Measurements from ENCODE around the gene DDC. TPM values are rescaled to one million over a fixed set of nuclear protein-coding genes. Genes with fewer than 3 reads are reported as not detected.

Gene DDC
- total RNA-seq, 1 experiment from 2014 or later: 87.0 TPM

DNA sequence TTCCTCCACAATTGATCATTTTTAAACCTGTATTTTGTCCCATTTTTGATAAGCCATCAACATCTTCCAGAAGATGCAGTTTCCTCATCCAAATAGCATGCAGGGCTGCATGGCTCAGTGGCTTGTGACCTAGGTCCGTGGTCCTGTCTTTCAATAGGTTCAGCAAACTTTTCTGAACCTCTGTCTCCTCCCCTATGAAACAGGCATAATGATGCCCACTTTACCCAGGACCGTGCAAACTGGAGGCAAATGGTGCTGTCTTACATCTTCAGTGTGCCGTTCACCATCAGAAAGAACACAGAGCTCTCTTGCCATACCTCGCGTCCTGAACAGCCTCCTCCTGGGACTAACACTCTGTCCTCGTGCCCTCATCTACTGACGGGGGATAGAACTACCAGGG lies 92.8 kb downstream of the DDC start:
- Histone ChIP-seq H3K4me3 (ENCODE audit: low read depth, low read length) (no peak overlapping the region), H3K36me3 (ENCODE audit: control insufficient read depth, insufficient read depth, low read length) (no peaks in the 10 kb centered on the region; the same call in 1 of the 2 replicates), H3K27me3 (replicated peaks; ENCODE audit: control insufficient read depth, insufficient read depth, low read length) (no peaks in the 10 kb centered on the region), H3K4me1 (peaks cover 14% of the 10 kb centered on the region), H3K9me3 (no peaks in the 10 kb centered on the region)
- Mint-ChIP-seq H3K27me3 (ENCODE audit: insufficient read depth, unreplicated experiment) (no peaks in the 10 kb centered on the region), H3K4me3 (ENCODE audit: unreplicated experiment) (no peak overlapping the region), H3K27ac (ENCODE audit: unreplicated experiment) (peak overlapping the region; percentile 31), H3K4me1 (ENCODE audit: low read depth, unreplicated experiment) (peaks cover 25% of the 10 kb centered on the region), H3K36me3 (ENCODE audit: insufficient read depth, unreplicated experiment) (peaks cover 15% of the 10 kb centered on the region), H3K9me3 (ENCODE audit: unreplicated experiment) (no peaks in the 10 kb centered on the region)
- intact Hi-C loops (cut with micrococcal nuclease; ENCODE audit: unreplicated experiment): loop anchor here (10.0 kb wide), 1 partner anchor 692 kb away; no protein-coding TSS in a partner anchor
- TF ChIP-seq, protein P1, sequence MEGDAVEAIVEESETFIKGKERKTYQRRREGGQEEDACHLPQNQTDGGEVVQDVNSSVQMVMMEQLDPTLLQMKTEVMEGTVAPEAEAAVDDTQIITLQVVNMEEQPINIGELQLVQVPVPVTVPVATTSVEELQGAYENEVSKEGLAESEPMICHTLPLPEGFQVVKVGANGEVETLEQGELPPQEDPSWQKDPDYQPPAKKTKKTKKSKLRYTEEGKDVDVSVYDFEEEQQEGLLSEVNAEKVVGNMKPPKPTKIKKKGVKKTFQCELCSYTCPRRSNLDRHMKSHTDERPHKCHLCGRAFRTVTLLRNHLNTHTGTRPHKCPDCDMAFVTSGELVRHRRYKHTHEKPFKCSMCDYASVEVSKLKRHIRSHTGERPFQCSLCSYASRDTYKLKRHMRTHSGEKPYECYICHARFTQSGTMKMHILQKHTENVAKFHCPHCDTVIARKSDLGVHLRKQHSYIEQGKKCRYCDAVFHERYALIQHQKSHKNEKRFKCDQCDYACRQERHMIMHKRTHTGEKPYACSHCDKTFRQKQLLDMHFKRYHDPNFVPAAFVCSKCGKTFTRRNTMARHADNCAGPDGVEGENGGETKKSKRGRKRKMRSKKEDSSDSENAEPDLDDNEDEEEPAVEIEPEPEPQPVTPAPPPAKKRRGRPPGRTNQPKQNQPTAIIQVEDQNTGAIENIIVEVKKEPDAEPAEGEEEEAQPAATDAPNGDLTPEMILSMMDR (IDR thresholded peaks at IDR 0.05; ENCODE audit: insufficient read depth in 1 of 2, low read depth in 1 of 2, low read length in 1 of 2, severe bottlenecking in 1 of 2, unreplicated experiment in 1 of 2): no peak
- DNase-seq: no peak
- no TSS peak for BruUV-seq (replicated peaks)
- POLR2A ChIA-PET: no interaction called here
- CTCF ChIA-PET: no interaction called here

DNA sequence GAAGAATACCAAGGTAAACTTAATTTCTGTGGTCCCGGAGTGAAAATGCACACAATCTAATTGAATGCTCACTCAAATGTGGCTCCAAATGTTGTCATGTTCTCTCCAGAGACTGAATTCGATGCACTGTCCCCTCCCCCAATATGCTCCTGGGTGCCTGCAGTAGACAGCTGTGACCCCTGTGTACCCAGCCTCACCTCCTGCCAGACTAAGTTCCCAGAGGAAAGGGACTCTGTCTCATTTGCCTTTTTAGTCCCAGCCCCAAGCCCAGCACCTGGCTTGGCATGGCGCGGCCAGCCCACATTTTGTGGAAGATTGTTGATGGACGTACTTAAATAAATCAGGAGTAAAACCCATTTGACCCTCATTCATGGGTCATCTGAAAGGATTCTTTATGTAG lies 93.2 kb downstream of the DDC start:
- no peaks in the 10 kb centered on the region for H3K9me3 Mint-ChIP-seq (ENCODE audit: unreplicated experiment)
- H3K4me1 Mint-ChIP-seq (ENCODE audit: low read depth, unreplicated experiment): peaks cover 22% of the 10 kb centered on the region
- peaks cover 15% of the 10 kb centered on the region for H3K36me3 Mint-ChIP-seq (ENCODE audit: insufficient read depth, unreplicated experiment)
- no peaks in the 10 kb centered on the region for H3K27me3 Mint-ChIP-seq (ENCODE audit: insufficient read depth, unreplicated experiment)
- DNase-seq: no peak
- H3K9me3 ChIP-seq: no peaks in the 10 kb centered on the region
- no TSS peak for BruUV-seq (replicated peaks)
- H3K4me3 ChIP-seq (ENCODE audit: low read depth, low read length): no peak overlapping the region
- no peak overlapping the region for H3K4me3 Mint-ChIP-seq (ENCODE audit: unreplicated experiment)
- TF ChIP-seq, protein P1 (IDR thresholded peaks at IDR 0.05; ENCODE audit: insufficient read depth in 1 of 2, low read depth in 1 of 2, low read length in 1 of 2, severe bottlenecking in 1 of 2, unreplicated experiment in 1 of 2): no peak
- POLR2A ChIA-PET: no interaction called here
- H3K27me3 ChIP-seq (replicated peaks; ENCODE audit: control insufficient read depth, insufficient read depth, low read length): no peaks in the 10 kb centered on the region
- intact Hi-C loops (cut with micrococcal nuclease; ENCODE audit: unreplicated experiment): loop anchor here (10.0 kb wide), 1 partner anchor 693 kb away; no protein-coding TSS in a partner anchor
- peaks cover 9% of the 10 kb centered on the region for H3K4me1 ChIP-seq
- no peaks in the 10 kb centered on the region; the same call in 1 of the 2 replicates for H3K36me3 ChIP-seq (ENCODE audit: control insufficient read depth, insufficient read depth, low read length)
- CTCF ChIA-PET: no interaction called here
- H3K27ac Mint-ChIP-seq (ENCODE audit: unreplicated experiment): no peak overlapping the region

DNA sequence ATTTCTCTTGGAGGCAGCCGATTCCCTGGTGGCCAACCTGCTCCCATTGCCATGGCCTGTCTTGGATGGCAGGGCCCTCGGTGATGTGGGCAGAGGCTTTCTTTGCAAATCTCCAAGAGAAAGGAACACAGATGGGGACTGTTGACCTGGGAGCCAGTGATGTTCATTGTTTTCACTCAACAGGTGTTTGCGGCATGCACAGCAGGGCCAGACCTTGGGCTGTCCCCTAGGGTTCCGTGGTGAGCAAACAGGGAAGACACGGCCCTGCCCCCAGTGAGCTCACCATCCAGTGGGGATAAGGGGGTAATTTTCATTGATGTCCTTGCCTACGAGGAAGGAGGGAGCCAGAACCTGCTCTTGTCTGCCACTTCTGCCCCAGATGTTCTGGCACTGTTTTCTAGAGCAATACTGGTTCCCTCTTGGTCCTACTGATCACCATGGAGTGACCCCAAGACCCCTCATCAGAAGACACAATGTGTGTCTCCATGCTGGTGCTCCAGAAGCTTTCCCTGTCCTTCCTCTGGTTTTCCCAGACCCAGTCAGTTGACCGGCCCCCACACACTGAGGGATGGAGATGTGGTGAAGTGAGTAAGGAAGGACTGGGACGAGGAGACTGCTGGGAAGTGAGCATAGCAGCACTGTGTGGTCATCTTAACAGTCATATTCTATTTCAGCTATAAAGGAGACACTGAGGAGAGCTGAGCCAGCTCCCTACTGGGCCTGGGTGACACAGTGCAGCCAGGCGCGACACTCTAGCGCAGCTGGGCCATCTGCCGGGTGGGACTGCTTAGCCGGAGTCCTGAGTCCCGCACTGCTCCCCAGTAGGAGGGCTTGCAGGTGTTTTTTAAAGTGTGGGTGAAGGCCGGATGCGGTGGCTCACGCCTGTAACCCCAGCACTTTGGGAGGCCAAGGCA lies 94.7 kb downstream of the DDC start:
- Mint-ChIP-seq H3K27ac (ENCODE audit: unreplicated experiment) (no peak overlapping the region), H3K4me1 (ENCODE audit: low read depth, unreplicated experiment) (peaks cover 12% of the 10 kb centered on the region), H3K4me3 (ENCODE audit: unreplicated experiment) (no peak overlapping the region), H3K36me3 (ENCODE audit: insufficient read depth, unreplicated experiment) (peaks cover 7% of the 10 kb centered on the region), H3K27me3 (ENCODE audit: insufficient read depth, unreplicated experiment) (no peaks in the 10 kb centered on the region), H3K9me3 (ENCODE audit: unreplicated experiment) (no peaks in the 10 kb centered on the region)
- no TSS peak for BruUV-seq (replicated peaks)
- intact Hi-C loops (cut with micrococcal nuclease; ENCODE audit: unreplicated experiment): loop anchor here (10.0 kb wide), 1 partner anchor 694 kb away; no protein-coding TSS in a partner anchor
- Histone ChIP-seq H3K36me3 (ENCODE audit: control insufficient read depth, insufficient read depth, low read length) (peaks cover 2% of the 10 kb centered on the region; the same call in 1 of the 2 replicates), H3K4me1 (no peaks in the 10 kb centered on the region), H3K9me3 (no peaks in the 10 kb centered on the region), H3K4me3 (ENCODE audit: low read depth, low read length) (no peak overlapping the region), H3K27me3 (replicated peaks; ENCODE audit: control insufficient read depth, insufficient read depth, low read length) (no peaks in the 10 kb centered on the region)
- ChIA-PET CTCF (interaction anchor here (1.6 kb wide), 1 partner anchor 145 kb away, joined by 3 read pairs; no protein-coding TSS in a partner anchor), POLR2A (no interaction called here)
- TF ChIP-seq, protein P1 (IDR thresholded peaks at IDR 0.05; ENCODE audit: insufficient read depth in 1 of 2, low read depth in 1 of 2, low read length in 1 of 2, severe bottlenecking in 1 of 2, unreplicated experiment in 1 of 2): no peak
- no peak for DNase-seq

All from Caco-2 (cell line).